ENCODE measurements around the gene SHROOM3. TPM values are rescaled to one million over a fixed set of nuclear protein-coding genes. Genes with fewer than 3 reads are reported as not detected.

Gene SHROOM3
- total and polyA plus RNA-seq, 2 donors (not counting 3 experiments of a cell fraction or from before 2014, with no cell fraction given) = 2.7 to 6.7 TPM

DNA sequence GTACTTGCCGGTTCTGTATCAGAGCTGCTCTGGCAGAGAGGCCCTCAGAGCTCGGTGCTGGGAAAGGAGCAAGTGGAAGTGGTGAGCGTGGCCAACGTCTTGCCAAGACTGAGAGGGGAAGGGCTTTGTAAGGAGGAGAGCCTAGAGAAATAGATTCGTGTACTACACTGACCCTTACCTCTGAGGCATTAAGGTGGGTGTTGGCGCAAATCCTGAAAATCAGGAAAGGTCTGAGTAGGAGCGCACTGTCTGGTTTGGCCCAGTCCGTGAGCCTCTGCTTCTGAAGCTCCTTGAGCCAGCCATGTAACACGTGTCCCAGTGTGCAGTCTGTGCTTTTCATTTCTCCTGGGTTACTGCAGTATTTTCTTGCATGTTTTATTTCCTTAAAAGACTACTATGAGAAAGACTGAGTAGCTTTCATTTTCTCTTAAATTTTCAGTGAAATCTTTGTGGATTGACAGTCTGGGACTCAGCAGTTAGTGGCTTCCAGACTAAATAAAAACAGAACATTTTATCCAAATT, 322.4 kb downstream of the SHROOM3 start:
- Histone ChIP-seq H3K4me2 (ENCODE audit: insufficient read depth, low read length) (no peak overlapping the region), H2AFZ (ENCODE audit: low read depth, low read length) (no peak overlapping the region), H3K36me3 (ENCODE audit: control insufficient read depth in 2 of 2, extremely low read depth in 1 of 2, insufficient read depth in 2 of 2, low read length in 2 of 2) (peaks cover 0 to 2% of the 10 kb centered on the region in 2 experiments), H3K27me3 (ENCODE audit: control insufficient read depth in 2 of 2, insufficient read depth in 2 of 2, low read length in 2 of 2) (no peaks in the 10 kb centered on the region), H3K27ac (ENCODE audit: insufficient read depth, low read depth, low read length) (no peak overlapping the region), H3K79me2 (ENCODE audit: control insufficient read depth, insufficient read depth, low read length) (no peaks in the 10 kb centered on the region), H3K9ac (replicated peaks; ENCODE audit: extremely low read depth, insufficient read depth, low read length) (no peak overlapping the region), H3K9me3 (replicated peaks; ENCODE audit: control insufficient read depth, insufficient read depth, low read length) (no peaks in the 10 kb centered on the region), H4K20me1 (replicated peaks; ENCODE audit: control insufficient read depth, extremely low read depth, insufficient read depth, low read length) (no peaks in the 10 kb centered on the region), H3K9me1 (replicated peaks; ENCODE audit: control insufficient read depth, extremely low read depth, insufficient read depth, low read length) (no peaks in the 10 kb centered on the region), H3K4me3 (replicated peaks in 1 of 3; ENCODE audit: insufficient read depth in 1 of 3, low read depth in 1 of 3, low read length in 3 of 3) (no peak overlapping the region), H3K4me1 (ENCODE audit: control insufficient read depth, extremely low read depth, insufficient read depth, low read length) (peaks cover 26% of the 10 kb centered on the region)
- intact Hi-C loops (cut with micrococcal nuclease) = no loop called here
- POLR2A ChIA-PET = interaction anchor here (0.6 kb wide), 1 partner anchor 1033 kb away, joined by 3 read pairs; the partner anchor contains the start of gene USO1
- no peak for FAIRE-seq
- dilution Hi-C loops (cut with MboI; ENCODE audit: extremely low pct_ligation_motif_present, low sequenced_read_pairs) = no loop called here
- BruUV-seq (replicated peaks) = no TSS peak
- CTCF ChIA-PET = interaction anchor here (0.6 to 2.5 kb wide), 35 partner anchors 8 to 841 kb away, joined by 3 to 12 read pairs (median 4); no protein-coding TSS in a partner anchor
- no peak for DNase-seq (ENCODE audit: low read depth, low spot score)
- no peak for TF ChIP-seq FOS (IDR thresholded peaks at IDR 0.05; ENCODE audit: borderline replicate concordance, insufficient read depth, low read length)
- TF ChIP-seq, protein P1, sequence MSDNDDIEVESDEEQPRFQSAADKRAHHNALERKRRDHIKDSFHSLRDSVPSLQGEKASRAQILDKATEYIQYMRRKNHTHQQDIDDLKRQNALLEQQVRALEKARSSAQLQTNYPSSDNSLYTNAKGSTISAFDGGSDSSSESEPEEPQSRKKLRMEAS (IDR thresholded peaks at IDR 0.05; ENCODE audit: insufficient read depth, insufficient read length) = no peak
- no peak for TF ChIP-seq EZH2 (IDR thresholded peaks at IDR 0.05; ENCODE audit: borderline replicate concordance, low read depth, low read length, severe bottlenecking)
- TF ChIP-seq GATA2 (IDR thresholded peaks at IDR 0.05; ENCODE audit: insufficient read depth, insufficient read length, low read depth, low read length) = no peak
- no peak for TF ChIP-seq POLR2A (IDR thresholded peaks at IDR 0.05; ENCODE audit: low read depth, low read length)
- no peak for TF ChIP-seq MYC (IDR thresholded peaks at IDR 0.05; ENCODE audit: low read depth, low read length)
- TF ChIP-seq POLR2AphosphoS5 (IDR thresholded peaks at IDR 0.05; ENCODE audit: insufficient read depth, low read depth, low read length) = no peak
- TF ChIP-seq JUN (IDR thresholded peaks at IDR 0.05; ENCODE audit: borderline replicate concordance, insufficient read depth, insufficient read length, low read depth) = no peak

Measured in endothelial cell of umbilical vein (primary cell).